OCI-LY3 (cell line): ENCODE data around the gene FOXS1.
"Not testable (repeated sequence)": the region's sequence is repeated elsewhere in the genome, so short reads cannot be mapped to it uniquely, and the experiment has no call there.

Source experiments
- H2AFZ ChIP-seq: fragments of 200-600, 300-600 bp; shearing (Covaris generic); 2 replicates; pipeline ENCODE4 v1.6.0; 2014; ENCODE audit warnings: antibody characterized with exemption, low read depth, low read length
- H3K27ac ChIP-seq: fragments of 200-600, 300-600 bp; sonication (generic); 2 replicates; pipeline ENCODE4 v1.5.1; 2014; ENCODE audit warnings: mild to moderate bottlenecking, low read length, moderate library complexity, mixed read lengths
- H3K27me3 ChIP-seq: fragments of 200-600, 300-600 bp; sonication (generic); 2 replicates; pipeline ENCODE4 v1.6.1; 2014; ENCODE audit warnings: low read depth, low read length, mixed read lengths
- H3K36me3 ChIP-seq: fragments of 200-600, 300-600 bp; sonication (generic); replicated peaks from 2 replicates; pipeline ENCODE3; 2014; ENCODE audit warnings: low read depth, low read length, mixed read lengths
- H3K4me1 ChIP-seq: fragments of 300-600, 200-600 bp; sonication (generic); 2 replicates; pipeline ENCODE4 v1.6.1; 2014; ENCODE audit warnings: low read length, mixed read lengths
- H3K4me2 ChIP-seq: fragments of 200-600, 300-600 bp; sonication (generic); 2 replicates; pipeline ENCODE4 v1.6.1; 2014; ENCODE audit warnings: low read length, mixed read lengths
- H3K4me3 ChIP-seq: fragments of 300-600, 200-600 bp; sonication (generic); 2 replicates; pipeline ENCODE4 v1.5.1; 2014; ENCODE audit warnings: antibody characterized with exemption, mild to moderate bottlenecking, low read length, moderate library complexity
- H3K79me2 ChIP-seq: fragments of 300-600, 200-600 bp; shearing (Covaris generic); 2 replicates; pipeline ENCODE4 v1.6.1; 2014; ENCODE audit warnings: mild to moderate bottlenecking, low read length, mixed read lengths
- H3K9ac ChIP-seq: fragments of 300-600, 200-600 bp; shearing (Covaris generic); 2 replicates; pipeline ENCODE4 v1.6.0; 2014; ENCODE audit warnings: mild to moderate bottlenecking, low read length, moderate library complexity
- H3K9me3 ChIP-seq: fragments of 200-600, 300-600 bp; shearing (Covaris generic); 2 replicates; pipeline ENCODE4 v1.6.1; 2014; ENCODE audit warnings: low read length, mixed read lengths; ENCODE audit not compliant: insufficient read depth
- H4K20me1 ChIP-seq: fragments of 200-600, 300-600 bp; sonication (generic); 2 replicates; pipeline ENCODE4 v1.6.1; 2016; ENCODE audit warnings: low read length, mixed read lengths; ENCODE audit not compliant: insufficient read depth
- EZH2phosphoT487 ChIP-seq: fragments of 200-600 bp; shearing (Covaris generic); IDR thresholded peaks from 2 replicates; pipeline ENCODE4 v1.6.1; 2018; ENCODE audit warnings: antibody characterized with exemption, mixed run types, low read depth
- TF ChIP-seq, protein P1 (sequence below): fragments of 200-600, 300-600 bp; sonication (generic); IDR thresholded peaks from 2 replicates; pipeline ENCODE4 v1.5.1; 2014; ENCODE audit warnings: antibody characterized with exemption, low read length, low read depth

Gene FOXS1

DNA sequence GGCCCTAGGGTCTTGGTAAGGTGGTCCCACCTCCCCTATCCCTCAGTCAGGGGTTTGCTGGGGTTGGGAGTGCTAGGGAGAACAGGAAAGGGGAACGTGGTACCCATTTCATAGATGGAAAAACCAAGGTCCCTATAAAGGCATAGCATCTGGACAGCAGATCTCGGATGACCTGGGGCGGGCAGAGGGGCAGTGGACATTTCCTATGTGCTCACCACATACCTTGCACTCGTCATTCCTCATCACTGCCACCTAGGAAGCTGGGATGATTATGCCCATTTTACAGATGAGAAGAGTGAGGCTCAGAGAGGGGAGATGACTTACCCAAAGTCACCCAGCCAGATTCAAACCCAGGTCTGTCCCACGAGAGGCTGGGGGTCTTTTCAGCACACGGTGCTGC, 14.2 kb downstream of the FOXS1 start:
- H3K4me1 ChIP-seq = peaks cover 4% of the 10 kb centered on the region
- H3K4me3 ChIP-seq = no peak overlapping the region
- H4K20me1 ChIP-seq = no peaks in the 10 kb centered on the region
- no peaks in the 10 kb centered on the region for H3K27me3 ChIP-seq
- H3K4me2 ChIP-seq = no peak overlapping the region
- no peak overlapping the region for H3K27ac ChIP-seq
- no peaks in the 10 kb centered on the region for H3K9me3 ChIP-seq
- H2AFZ ChIP-seq = no peak overlapping the region
- TF ChIP-seq, protein P1, sequence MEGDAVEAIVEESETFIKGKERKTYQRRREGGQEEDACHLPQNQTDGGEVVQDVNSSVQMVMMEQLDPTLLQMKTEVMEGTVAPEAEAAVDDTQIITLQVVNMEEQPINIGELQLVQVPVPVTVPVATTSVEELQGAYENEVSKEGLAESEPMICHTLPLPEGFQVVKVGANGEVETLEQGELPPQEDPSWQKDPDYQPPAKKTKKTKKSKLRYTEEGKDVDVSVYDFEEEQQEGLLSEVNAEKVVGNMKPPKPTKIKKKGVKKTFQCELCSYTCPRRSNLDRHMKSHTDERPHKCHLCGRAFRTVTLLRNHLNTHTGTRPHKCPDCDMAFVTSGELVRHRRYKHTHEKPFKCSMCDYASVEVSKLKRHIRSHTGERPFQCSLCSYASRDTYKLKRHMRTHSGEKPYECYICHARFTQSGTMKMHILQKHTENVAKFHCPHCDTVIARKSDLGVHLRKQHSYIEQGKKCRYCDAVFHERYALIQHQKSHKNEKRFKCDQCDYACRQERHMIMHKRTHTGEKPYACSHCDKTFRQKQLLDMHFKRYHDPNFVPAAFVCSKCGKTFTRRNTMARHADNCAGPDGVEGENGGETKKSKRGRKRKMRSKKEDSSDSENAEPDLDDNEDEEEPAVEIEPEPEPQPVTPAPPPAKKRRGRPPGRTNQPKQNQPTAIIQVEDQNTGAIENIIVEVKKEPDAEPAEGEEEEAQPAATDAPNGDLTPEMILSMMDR = no peak
- TF ChIP-seq EZH2phosphoT487 = no peak
- no peaks in the 10 kb centered on the region for H3K36me3 ChIP-seq
- no peak overlapping the region for H3K9ac ChIP-seq
- no peaks in the 10 kb centered on the region for H3K79me2 ChIP-seq

DNA sequence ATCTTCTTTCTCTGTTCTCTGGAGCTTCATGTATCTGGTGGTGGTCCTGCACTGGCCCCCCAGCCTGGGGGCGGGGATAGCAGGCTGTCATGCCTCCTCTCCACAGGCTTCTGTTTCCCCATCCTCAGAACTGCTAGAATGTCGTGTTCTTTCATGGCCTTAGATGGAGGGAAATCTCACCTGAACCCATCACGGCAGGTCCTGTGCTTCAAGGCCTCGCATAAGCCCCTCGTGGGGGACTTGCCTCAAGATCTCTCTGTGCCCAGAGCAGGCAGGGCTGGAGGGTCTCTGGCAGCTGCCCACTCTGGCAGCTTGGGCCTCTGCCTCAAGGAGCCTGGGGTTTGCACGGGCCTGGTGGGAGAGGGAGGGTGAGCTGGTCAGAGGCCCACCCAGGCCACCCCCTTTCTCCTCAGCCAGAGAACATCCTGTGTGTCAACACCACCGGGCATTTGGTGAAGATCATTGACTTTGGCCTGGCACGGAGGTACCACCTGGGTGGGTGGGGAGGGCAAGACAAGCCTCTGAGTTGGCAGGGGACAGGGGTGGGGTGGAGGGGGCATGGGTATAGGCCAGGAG, 14.9 kb downstream of the FOXS1 start:
- Histone ChIP-seq H3K27me3 (no peaks in the 10 kb centered on the region), H2AFZ (no peak overlapping the region), H3K27ac (no peak overlapping the region), H3K9me3 (no peaks in the 10 kb centered on the region), H4K20me1 (no peaks in the 10 kb centered on the region), H3K4me2 (no peak overlapping the region), H3K36me3 (no peaks in the 10 kb centered on the region), H3K4me1 (no peaks in the 10 kb centered on the region), H3K9ac (no peak overlapping the region), H3K79me2 (no peaks in the 10 kb centered on the region), H3K4me3 (no peak overlapping the region)
- no peak for TF ChIP-seq EZH2phosphoT487
- TF ChIP-seq, protein P1 = no peak

DNA sequence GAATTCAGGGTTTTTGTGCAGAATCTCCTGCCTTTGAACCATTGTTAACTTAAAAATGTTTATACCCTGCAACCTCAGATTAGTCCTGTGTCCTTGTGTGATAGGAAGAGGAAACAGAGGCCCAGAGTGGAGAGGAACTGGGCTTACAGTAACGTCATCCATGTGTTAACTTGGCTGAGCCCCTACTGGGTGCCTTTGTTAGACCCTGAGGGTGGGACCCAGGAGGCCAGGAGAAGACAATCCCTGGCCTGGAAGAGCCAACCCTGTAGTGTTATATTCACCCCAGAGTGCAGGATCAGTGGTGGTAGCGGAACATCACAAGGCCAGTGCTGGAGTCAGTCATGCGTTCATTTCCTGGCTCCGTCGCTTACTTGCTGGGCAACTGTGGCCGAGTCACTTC, 15.7 kb downstream of the FOXS1 start:
- no peaks in the 10 kb centered on the region for H3K9me3 ChIP-seq
- no peak overlapping the region for H2AFZ ChIP-seq
- no peaks in the 10 kb centered on the region for H3K4me1 ChIP-seq
- no peaks in the 10 kb centered on the region for H3K79me2 ChIP-seq
- no peak overlapping the region for H3K9ac ChIP-seq
- no peak for TF ChIP-seq EZH2phosphoT487
- TF ChIP-seq, protein P1 = no peak
- H3K36me3 ChIP-seq = no peaks in the 10 kb centered on the region
- H3K4me3 ChIP-seq = no peak overlapping the region
- no peak overlapping the region for H3K27ac ChIP-seq
- no peaks in the 10 kb centered on the region for H3K27me3 ChIP-seq
- H4K20me1 ChIP-seq = no peaks in the 10 kb centered on the region
- H3K4me2 ChIP-seq = no peak overlapping the region

GRCh38 chr20:31828016-31828415, 17.4 kb downstream of the FOXS1 start:
- not testable (repeated sequence) for H3K79me2 ChIP-seq, H3K9me3 ChIP-seq, H3K27me3 ChIP-seq, H3K27ac ChIP-seq, H3K4me2 ChIP-seq, H4K20me1 ChIP-seq, H3K9ac ChIP-seq, H3K4me3 ChIP-seq, H2AFZ ChIP-seq, H3K36me3 ChIP-seq, H3K4me1 ChIP-seq
